ENCODE measurements around the gene GADD45G.
A peak's percentile ranks its signal among the peaks of the same experiment; 100 is the strongest.

The GADD45G gene, protein sequence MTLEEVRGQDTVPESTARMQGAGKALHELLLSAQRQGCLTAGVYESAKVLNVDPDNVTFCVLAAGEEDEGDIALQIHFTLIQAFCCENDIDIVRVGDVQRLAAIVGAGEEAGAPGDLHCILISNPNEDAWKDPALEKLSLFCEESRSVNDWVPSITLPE

DNA sequence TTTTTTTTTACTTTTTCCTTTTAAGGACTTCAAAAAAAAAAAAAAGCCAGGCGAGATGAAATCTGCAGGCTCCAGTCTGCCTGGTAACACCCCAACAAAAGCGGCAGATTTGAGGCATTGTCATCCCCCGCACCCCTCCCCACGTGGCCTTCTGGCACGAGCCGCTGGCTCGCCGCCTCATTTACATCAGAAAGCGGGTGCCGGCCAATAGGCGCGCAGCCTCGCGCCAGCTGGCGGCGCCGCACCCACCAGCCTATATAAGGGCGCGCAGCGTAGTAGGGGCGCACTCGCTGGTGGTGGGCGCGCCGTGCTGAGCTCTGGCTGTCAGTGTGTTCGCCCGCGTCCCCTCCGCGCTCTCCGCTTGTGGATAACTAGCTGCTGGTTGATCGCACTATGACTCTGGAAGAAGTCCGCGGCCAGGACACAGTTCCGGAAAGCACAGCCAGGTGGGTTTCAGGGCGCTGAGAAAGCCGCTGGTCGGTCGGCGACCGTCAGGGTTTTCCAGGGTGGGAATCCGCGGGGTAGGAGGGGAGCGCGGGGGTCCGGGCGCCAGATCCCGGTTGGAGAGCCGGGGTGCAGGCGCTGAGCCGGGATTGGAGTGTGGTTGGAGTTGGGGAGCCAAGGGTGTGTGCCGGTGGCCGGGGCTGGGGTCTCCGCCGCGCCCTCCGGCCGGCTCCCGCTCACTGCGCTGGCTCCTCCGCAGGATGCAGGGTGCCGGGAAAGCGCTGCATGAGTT is at the start of gene GADD45G:
Gene GADD45G, plus strand, starts transcription at position 284 of the 736 bp plus-strand sequence. Its CDS starts 110 bp downstream, at position 394.
- peak; percentile 73 for DNase-seq

DNA sequence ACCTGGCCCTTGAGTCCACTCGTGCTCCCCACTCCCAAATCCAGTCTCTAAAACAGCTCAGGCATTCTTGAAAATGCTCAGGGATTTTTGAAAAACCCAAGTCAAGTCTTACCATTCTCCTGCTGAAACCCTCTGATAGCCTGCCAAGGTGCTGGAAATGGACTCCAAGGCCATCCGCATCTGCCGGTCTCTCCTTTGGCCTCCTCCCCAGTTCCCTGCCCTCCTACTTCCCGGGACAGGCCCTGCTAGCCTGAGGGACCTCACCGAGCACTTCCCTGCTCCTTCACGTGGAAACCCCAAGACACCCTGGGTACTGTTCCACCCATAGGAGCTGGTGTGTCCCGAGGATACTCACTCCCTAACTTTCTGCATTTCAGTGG is 49.8 kb upstream of the GADD45G start:
- DNase-seq, result no peak

- no peak for DNase-seq
These were observed 49.1 kb upstream of the GADD45G start for GRCh38 chr9:89555451-89556375.

GRCh38 chr9:89558196-89558899 is 46.5 kb upstream of the GADD45G start:
- no peak for DNase-seq

- no peak for DNase-seq
These were observed 45.9 kb upstream of the GADD45G start for GRCh38 chr9:89558948-89559347.

GRCh38 chr9:89562186-89562814 is 42.5 kb upstream of the GADD45G start:
- no peak for DNase-seq

GRCh38 chr9:89563571-89564345 is 41.1 kb upstream of the GADD45G start:
- no peak for DNase-seq

GRCh38 chr9:89564346-89564878 is 40.4 kb upstream of the GADD45G start:
- peak; percentile 74 for DNase-seq

DNA sequence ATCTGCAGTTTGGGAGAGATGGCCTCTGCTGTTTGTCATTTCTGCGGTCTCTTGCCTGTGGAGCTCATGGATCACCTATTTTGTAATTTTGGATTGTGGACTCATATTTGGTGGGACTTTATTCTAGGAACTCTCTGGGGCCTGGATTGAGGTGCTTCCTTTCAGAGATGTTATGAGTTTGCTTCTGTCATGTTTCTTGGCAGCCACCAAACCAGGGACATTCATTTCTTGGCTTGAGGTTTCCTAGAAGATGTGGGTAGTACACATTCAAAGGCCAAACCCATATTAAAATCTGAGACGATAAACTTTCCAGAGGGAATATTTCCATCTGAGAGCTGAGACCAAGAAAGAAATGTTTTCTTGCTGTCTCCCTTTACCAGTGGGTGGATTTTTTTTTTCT is 37.2 kb upstream of the GADD45G start:
- DNase-seq, result no peak

DNA sequence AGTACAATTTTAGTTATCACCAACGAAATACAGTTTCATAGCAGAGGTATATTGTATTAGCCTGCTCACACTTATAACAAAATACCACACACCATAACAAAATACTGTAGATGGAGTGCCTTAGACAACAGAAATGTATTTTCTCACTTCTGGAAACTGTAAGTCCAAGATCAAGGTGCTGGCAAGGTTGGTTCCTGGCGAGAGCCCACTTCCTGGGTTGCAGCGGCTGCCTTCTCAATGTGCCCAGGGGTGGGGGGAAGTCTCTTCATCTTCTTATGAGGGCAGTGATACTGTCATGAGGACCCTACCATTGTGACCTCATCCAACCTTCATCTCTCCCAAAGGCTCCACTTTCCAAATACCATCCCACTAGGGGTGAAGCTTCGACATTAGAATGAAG is 30.5 kb upstream of the GADD45G start:
- no peak for DNase-seq

DNA sequence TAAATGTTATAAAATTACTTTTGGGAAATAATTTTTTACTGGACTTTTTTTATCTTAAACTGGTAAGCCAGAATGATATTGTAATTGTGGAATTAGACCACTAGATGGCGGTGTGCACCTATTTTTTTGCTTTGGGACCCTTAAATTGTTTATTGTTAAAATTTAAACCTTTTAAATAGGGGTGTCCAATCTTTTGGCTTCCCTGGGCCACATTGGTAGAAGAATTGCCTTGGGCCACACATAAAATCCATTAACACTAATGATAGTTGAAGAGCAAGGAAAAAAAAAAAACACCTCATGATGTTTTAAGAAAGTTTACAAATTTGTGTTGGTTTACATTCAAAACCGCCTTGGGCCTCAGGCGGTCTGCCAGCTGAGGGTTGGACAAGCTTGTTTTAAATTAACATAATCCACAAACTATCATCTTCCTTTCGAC is 28.4 kb upstream of the GADD45G start:
- DNase-seq, result no peak

- DNase-seq, result no peak
These were observed 27.4 kb upstream of the GADD45G start for GRCh38 chr9:89577363-89577762.

DNA sequence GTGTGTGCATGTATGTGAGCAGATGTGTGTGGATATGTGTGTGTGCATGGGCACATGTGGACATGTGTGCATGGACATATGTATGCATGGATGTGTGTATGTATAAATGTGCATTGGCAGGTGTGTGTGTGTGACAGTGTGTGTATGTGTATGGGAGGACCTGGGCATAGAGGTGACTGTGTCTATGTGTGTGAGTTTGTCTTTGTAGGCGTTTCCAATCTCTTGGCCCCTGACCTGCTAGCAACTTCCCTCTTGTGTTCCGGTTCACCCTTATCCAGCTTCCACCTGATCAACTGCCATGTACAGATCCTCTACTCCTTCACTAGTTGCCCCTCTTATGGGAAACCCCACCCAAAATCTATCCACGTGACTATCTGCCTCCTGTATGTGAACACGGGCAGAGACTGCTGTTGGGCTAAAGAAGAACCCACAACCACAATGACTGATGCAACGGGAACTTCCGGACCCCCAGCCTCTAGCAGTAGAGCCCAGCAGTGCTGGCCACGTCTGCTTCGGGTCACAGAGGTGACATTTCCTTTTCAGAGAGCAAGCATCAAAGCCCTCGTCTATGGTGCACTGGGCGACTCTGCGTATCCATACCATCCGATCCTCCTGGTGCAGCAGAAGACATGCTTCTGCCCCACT is 24.9 kb upstream of the GADD45G start:
- DNase-seq, result no peak

GRCh38 chr9:89586311-89586710 is 18.5 kb upstream of the GADD45G start:
- no peak for DNase-seq

GRCh38 chr9:89588271-89588879 is 16.4 kb upstream of the GADD45G start:
- DNase-seq, result no peak

DNA sequence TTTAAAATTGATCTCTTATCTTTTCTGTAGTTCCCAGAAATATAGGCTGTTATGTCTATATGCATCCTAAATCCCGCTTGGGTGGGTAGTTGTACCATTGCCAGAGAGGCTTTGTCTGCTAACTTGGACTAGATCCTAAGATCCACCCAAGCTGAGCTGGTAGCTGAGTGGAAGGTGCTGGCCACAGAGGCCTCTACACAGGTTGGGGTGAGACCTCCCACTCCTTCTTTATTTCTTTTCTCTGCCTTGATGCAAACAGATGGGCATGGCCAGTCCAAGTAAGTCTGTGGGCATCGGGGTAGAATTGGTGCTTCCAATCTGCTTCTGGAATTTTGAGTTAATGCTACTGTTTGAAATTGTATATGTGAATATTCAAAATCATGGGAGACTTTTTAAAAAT is 14.4 kb upstream of the GADD45G start:
- DNase-seq, result no peak

DNA sequence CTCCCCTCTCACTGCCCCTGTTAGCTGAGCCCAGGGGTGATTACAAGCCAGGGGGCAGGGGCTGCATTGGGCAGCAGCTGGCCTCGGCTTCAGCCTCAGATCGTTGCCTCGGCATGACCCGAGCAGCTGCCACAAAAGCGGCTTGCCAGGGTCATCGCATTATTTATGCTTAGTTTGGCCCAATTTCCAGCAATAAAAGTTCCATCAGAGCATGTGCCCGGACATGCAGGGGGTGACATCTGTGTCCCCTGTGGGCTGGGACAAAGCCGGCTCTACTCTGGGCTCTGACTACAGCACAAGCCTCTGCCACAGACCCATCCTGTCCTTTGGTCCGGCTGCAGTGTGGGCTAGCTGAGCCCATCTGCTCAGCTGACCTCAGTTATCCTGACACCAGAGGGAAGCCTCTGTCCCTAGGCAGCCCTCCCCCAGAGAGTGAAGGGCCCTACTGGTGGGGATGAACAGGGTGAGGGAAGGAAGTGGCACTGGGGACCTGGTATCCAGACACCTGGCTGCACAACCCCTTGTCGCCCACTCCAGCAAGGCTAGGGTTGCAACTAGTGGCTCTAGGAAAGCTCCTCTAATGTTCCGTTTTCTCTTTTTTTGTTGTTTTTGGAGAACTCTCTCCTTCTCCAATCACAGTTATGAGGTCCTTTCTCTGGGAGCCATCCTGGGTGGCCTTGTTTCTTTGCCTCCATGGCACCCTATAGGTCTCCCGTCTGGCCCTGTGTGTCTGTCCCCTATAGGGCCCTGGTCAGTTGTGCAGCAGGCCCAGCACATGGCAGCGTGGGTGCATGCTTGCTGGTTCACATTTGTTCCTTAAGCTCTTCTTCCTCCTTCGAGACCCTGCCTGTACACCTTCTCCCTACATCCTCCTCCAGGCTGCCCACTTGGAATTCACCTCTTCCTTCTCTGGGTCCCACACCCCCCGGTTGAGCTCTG is 13.3 kb upstream of the GADD45G start:
- no peak for DNase-seq

DNA sequence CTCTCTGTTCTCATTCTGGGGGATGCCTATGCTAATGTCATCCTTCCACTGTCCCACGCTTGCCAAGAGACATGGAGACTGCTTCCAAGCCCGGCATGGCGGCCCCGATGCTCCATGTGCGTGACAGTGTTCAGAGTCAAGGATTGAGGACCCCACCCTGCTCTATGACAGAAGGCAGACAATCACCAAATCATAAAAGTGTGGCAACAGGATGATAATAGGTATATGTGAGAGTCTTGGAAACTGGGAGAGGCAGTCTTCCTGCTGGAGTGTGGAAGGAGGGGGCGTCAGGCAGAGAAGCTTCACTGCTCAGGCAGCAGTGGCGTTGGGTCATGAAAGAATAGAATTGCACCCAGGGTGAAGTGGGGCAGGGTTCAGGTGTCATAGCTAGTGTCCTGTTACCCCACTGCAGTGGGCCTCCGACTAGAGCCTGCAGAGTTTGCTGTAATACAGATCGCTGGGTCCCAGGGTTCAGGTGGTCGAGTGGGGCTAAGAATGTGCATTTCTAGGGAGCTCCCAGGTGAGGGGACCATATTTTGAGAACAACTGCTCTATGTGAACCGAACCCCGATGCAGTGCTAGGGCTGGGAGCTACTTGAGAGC is 12.5 kb upstream of the GADD45G start:
- DNase-seq, result no peak
